NCI-H1694 treated with DMSO at 0.1 percent for 48 hours (cell line): ENCODE measurements around the gene ELFN1.

ENCODE experiments used
- DNase-seq: peaks from one replicate; lab custom pipeline; 2025; lab: John Stamatoyannopoulos, UW

Gene ELFN1

GRCh38 chr7:1669954-1670893, at the start of gene ELFN1:
Gene ELFN1 (plus strand): TSS chr7:1670277. CDS start chr7:1744597, 74,320 bp downstream.
- no peak for DNase-seq

GRCh38 chr7:1620835-1621234, 49.2 kb upstream of the ELFN1 start:
- no peak for DNase-seq

GRCh38 chr7:1621718-1622117, 48.4 kb upstream of the ELFN1 start:
- DNase-seq, result no peak

GRCh38 chr7:1622441-1622840, 47.6 kb upstream of the ELFN1 start:
- DNase-seq, result no peak

GRCh38 chr7:1623810-1624209, 46.3 kb upstream of the ELFN1 start:
- no peak for DNase-seq

GRCh38 chr7:1624999-1625927, 44.8 kb upstream of the ELFN1 start:
- DNase-seq, result no peak

- no peak for DNase-seq
Observed at GRCh38 chr7:1626769-1627168, 43.3 kb upstream of the ELFN1 start.

GRCh38 chr7:1630700-1631336, 39.3 kb upstream of the ELFN1 start:
- no peak for DNase-seq

- no peak for DNase-seq
Observed at GRCh38 chr7:1631678-1632077, 38.4 kb upstream of the ELFN1 start.

GRCh38 chr7:1632506-1632905, 37.6 kb upstream of the ELFN1 start:
- no peak for DNase-seq

GRCh38 chr7:1632916-1633785, 36.9 kb upstream of the ELFN1 start:
- DNase-seq, result no peak

GRCh38 chr7:1635401-1635800, 34.7 kb upstream of the ELFN1 start:
- DNase-seq, result no peak

GRCh38 chr7:1637155-1637554, 32.9 kb upstream of the ELFN1 start:
- no peak for DNase-seq

- DNase-seq, result no peak
Observed at GRCh38 chr7:1638215-1638661, 31.8 kb upstream of the ELFN1 start.

- DNase-seq, result no peak
Observed at GRCh38 chr7:1639071-1639470, 31.0 kb upstream of the ELFN1 start.

GRCh38 chr7:1639532-1640175, 30.4 kb upstream of the ELFN1 start:
- no peak for DNase-seq

GRCh38 chr7:1640376-1641172, 29.5 kb upstream of the ELFN1 start:
- DNase-seq, result no peak

- no peak for DNase-seq
Observed at GRCh38 chr7:1641173-1641572, 28.9 kb upstream of the ELFN1 start.

GRCh38 chr7:1641661-1642260, 28.3 kb upstream of the ELFN1 start:
- no peak for DNase-seq
